Activated CD4-positive, alpha-beta memory T cell treated with anti-CD3 and anti-CD28 coated beads for 36 hours (primary cell): ENCODE data around the gene FAM53B. TPM values are rescaled to one million over a fixed set of nuclear protein-coding genes. Genes with fewer than 3 reads are reported as not detected.

Experiments
- CTCF ChIA-PET: fragments of 350-600 bp; sonication (Branson Sonifier 250); formaldehyde crosslinking; loops from one replicate; lab custom pipeline; 2021; ENCODE audit warnings: antibody characterized with exemption, inconsistent platforms; lab: Charles Lee
- POLR2A ChIA-PET: fragments of 350-600 bp; sonication (Branson Sonifier 250); formaldehyde crosslinking; loops from one replicate; lab custom pipeline; 2021; ENCODE audit warnings: antibody characterized with exemption; lab: Charles Lee
- DNase-seq: peaks from one replicate; pipeline ENCODE4 v3.0.0-alpha.2; 2020
- H3K27ac Mint-ChIP-seq: one replicate; pipeline ENCODE4 v1.8.0; 2021; ENCODE audit warnings: mixed read lengths
- H3K27me3 Mint-ChIP-seq: one replicate; pipeline ENCODE4 v1.8.0; 2021; ENCODE audit warnings: mixed read lengths
- H3K36me3 Mint-ChIP-seq: one replicate; pipeline ENCODE4 v1.8.0; 2021; ENCODE audit warnings: mixed read lengths
- H3K4me1 Mint-ChIP-seq: one replicate; pipeline ENCODE4 v1.8.0; 2021; ENCODE audit warnings: low read depth, mixed read lengths
- H3K4me3 Mint-ChIP-seq: one replicate; pipeline ENCODE4 v1.8.0; 2021; ENCODE audit warnings: mild to moderate bottlenecking, mixed read lengths
- H3K9me3 Mint-ChIP-seq: one replicate; pipeline ENCODE4 v1.8.0; 2021; ENCODE audit warnings: mixed read lengths
- intact Hi-C: fragments of 100-400 bp; cut with micrococcal nuclease; formaldehyde crosslinking; loops from one replicate; pipeline ENCODE4 v1.15.1; 2023
- total RNA-seq, 2 experiments: library from RNA; stranded (reverse); gene quantifications; one replicate each; pipeline ENCODE4 v1.2.3, GENCODE V29; 2021

Gene FAM53B
- total RNA-seq, 2 experiments from 2014 or later: 25.3 to 25.5 TPM

DNA sequence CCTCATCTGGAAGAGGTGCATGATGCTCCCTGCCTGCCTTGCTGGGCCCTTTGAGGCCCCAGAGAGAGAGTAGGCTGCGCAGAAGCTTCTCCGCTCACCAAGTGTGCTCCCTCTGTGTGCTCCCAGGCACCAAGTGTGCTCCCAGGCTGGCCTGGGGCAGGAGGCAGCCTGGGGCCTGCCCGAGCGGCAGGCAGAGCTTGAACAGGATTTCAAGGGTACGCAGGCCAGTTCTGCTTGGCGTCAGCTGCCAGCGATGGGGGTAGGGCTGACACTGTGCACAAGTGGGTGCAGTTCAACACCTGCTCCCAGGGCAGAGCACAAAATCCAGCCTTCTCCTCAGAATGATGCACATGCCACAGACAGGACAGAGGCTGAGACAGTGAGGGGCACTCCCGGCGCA is 119.7 kb downstream of the FAM53B start:
- intact Hi-C loops: no loop called here
- CTCF ChIA-PET: interaction anchor here (1.0 kb wide), 1 partner anchor 117 kb away, joined by 4 read pairs; no protein-coding TSS in a partner anchor
- H3K36me3 Mint-ChIP-seq: peaks cover 6% of the 10 kb centered on the region
- H3K9me3 Mint-ChIP-seq: no peaks in the 10 kb centered on the region
- no peak overlapping the region for H3K27ac Mint-ChIP-seq
- no peaks in the 10 kb centered on the region for H3K27me3 Mint-ChIP-seq
- peaks cover 44% of the 10 kb centered on the region for H3K4me1 Mint-ChIP-seq
- DNase-seq: no peak
- no peak overlapping the region for H3K4me3 Mint-ChIP-seq
- POLR2A ChIA-PET: no interaction called here

DNA sequence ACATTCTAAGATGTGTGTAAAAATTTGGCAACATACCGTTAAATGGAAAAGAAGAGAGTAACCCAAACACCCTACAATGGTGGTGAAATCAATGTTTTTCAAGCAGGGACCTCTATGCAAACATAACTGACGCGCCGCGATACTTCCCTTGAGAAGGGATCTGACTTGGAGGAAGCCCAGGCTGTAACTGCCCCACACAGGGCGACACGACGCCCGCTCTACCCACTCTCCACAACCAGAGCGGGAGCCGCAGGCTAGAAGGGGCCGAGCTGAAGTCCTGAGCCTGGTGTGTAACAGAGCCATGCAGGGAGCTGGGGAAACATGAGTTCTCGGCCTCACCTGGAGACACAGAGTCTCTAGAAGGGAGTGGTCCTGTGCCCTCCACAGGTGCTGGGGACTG is 120.2 kb downstream of the FAM53B start:
- Mint-ChIP-seq H3K36me3 (peaks cover 4% of the 10 kb centered on the region), H3K27me3 (no peaks in the 10 kb centered on the region), H3K27ac (no peak overlapping the region), H3K4me3 (no peak overlapping the region), H3K9me3 (no peaks in the 10 kb centered on the region), H3K4me1 (peaks cover 43% of the 10 kb centered on the region)
- intact Hi-C loops: no loop called here
- no peak for DNase-seq
- POLR2A ChIA-PET: no interaction called here
- CTCF ChIA-PET: no interaction called here

- H3K9me3 Mint-ChIP-seq: no peaks in the 10 kb centered on the region
- no peaks in the 10 kb centered on the region for H3K27me3 Mint-ChIP-seq
- intact Hi-C loops: no loop called here
- ChIA-PET CTCF (interaction anchor here (0.8 kb wide), 1 partner anchor 9 kb away, joined by 3 read pairs; no protein-coding TSS in a partner anchor), POLR2A (no interaction called here)
- no peak overlapping the region for H3K4me3 Mint-ChIP-seq
- no peak for DNase-seq
- peaks cover 5% of the 10 kb centered on the region for H3K36me3 Mint-ChIP-seq
- H3K27ac Mint-ChIP-seq: no peak overlapping the region
- peaks cover 43% of the 10 kb centered on the region for H3K4me1 Mint-ChIP-seq
These were observed 121.2 kb downstream of the FAM53B start for GRCh38 chr10:124622866-124623536.

DNA sequence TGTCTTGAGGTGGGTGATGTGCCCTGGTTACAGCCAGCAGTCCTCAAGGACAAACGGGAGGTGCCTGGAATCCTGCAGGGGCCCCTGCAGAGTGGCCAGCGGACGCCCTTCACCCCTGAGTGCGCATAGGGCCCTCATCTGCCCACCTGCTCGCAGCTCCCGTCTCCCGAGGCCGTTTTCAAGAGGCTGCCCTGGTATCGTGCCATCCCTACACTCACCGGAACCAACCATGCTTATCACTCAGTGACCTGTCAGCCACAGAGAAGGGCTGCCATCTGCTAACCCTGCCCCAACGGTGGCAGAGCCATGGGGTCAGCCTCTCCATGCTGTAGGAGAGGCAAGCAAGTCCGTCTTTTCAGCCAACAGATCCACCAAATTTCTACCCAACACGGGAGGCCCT is 122.0 kb downstream of the FAM53B start:
- no peak for DNase-seq
- intact Hi-C loops: no loop called here
- CTCF ChIA-PET: interaction anchor here (1.1 kb wide), 1 partner anchor 27 kb away, joined by 3 read pairs; no protein-coding TSS in a partner anchor
- H3K4me3 Mint-ChIP-seq: no peak overlapping the region
- no peaks in the 10 kb centered on the region for H3K9me3 Mint-ChIP-seq
- H3K36me3 Mint-ChIP-seq: peaks cover 8% of the 10 kb centered on the region
- H3K27me3 Mint-ChIP-seq: no peaks in the 10 kb centered on the region
- POLR2A ChIA-PET: no interaction called here
- H3K4me1 Mint-ChIP-seq: peaks cover 34% of the 10 kb centered on the region
- no peak overlapping the region for H3K27ac Mint-ChIP-seq

DNA sequence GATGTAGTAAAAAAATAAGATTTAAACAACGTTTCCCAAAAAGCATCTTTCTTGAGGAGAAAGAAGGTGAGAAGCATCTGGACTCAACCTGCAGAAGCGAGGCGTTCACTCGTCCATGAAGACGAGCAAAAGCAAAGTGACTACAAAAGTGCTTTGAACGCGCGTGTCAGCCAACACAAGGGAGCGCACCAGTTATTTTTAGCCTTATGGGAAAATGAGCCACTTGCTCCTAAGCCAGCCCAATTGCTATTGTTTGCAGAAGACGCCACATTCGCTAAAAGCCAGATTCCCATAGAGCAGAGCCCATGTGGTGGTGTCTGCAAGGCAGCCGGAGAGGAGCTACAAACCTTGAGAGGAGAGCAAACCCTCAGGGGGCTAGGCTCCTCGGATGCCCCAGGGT is 122.5 kb downstream of the FAM53B start:
- intact Hi-C loops: no loop called here
- Mint-ChIP-seq H3K27ac (no peak overlapping the region), H3K9me3 (no peaks in the 10 kb centered on the region), H3K36me3 (peaks cover 8% of the 10 kb centered on the region), H3K27me3 (no peaks in the 10 kb centered on the region), H3K4me1 (peaks cover 29% of the 10 kb centered on the region), H3K4me3 (no peak overlapping the region)
- DNase-seq: no peak
- ChIA-PET CTCF (interaction anchor here (1.1 to 1.9 kb wide), 2 partner anchors 27 to 120 kb away, joined by 3 to 7 read pairs; no protein-coding TSS in a partner anchor), POLR2A (no interaction called here)

GRCh38 chr10:124619802-124620490 is 124.2 kb downstream of the FAM53B start:
- peaks cover 8% of the 10 kb centered on the region for H3K36me3 Mint-ChIP-seq
- no peaks in the 10 kb centered on the region for H3K27me3 Mint-ChIP-seq
- H3K4me1 Mint-ChIP-seq: peaks cover 22% of the 10 kb centered on the region
- ChIA-PET POLR2A (interaction anchor here (1.1 kb wide), 1 partner anchor 18 kb away, joined by 3 read pairs; no protein-coding TSS in a partner anchor), CTCF (interaction anchor here (1.9 kb wide), 1 partner anchor 121 kb away, joined by 7 read pairs; no protein-coding TSS in a partner anchor)
- no peak for DNase-seq
- no peaks in the 10 kb centered on the region for H3K9me3 Mint-ChIP-seq
- H3K27ac Mint-ChIP-seq: no peak overlapping the region
- intact Hi-C loops: no loop called here
- H3K4me3 Mint-ChIP-seq: no peak overlapping the region

GRCh38 chr10:124619195-124619594 is 125.0 kb downstream of the FAM53B start:
- H3K9me3 Mint-ChIP-seq: no peaks in the 10 kb centered on the region
- H3K36me3 Mint-ChIP-seq: peaks cover 8% of the 10 kb centered on the region
- no peak for DNase-seq
- no peak overlapping the region for H3K4me3 Mint-ChIP-seq
- CTCF ChIA-PET: interaction anchor here (1.2 kb wide), 1 partner anchor 17 kb away, joined by 4 read pairs; no protein-coding TSS in a partner anchor
- H3K4me1 Mint-ChIP-seq: peaks cover 28% of the 10 kb centered on the region
- H3K27me3 Mint-ChIP-seq: no peaks in the 10 kb centered on the region
- no peak overlapping the region for H3K27ac Mint-ChIP-seq
- POLR2A ChIA-PET: no interaction called here
- intact Hi-C loops: no loop called here

GRCh38 chr10:124618470-124619073 is 125.6 kb downstream of the FAM53B start:
- H3K36me3 Mint-ChIP-seq: peaks cover 8% of the 10 kb centered on the region
- H3K4me1 Mint-ChIP-seq: peaks cover 32% of the 10 kb centered on the region
- H3K27ac Mint-ChIP-seq: no peak overlapping the region
- no peaks in the 10 kb centered on the region for H3K27me3 Mint-ChIP-seq
- intact Hi-C loops: no loop called here
- no peak overlapping the region for H3K4me3 Mint-ChIP-seq
- CTCF ChIA-PET: interaction anchor here (1.2 kb wide), 1 partner anchor 18 kb away, joined by 4 read pairs; no protein-coding TSS in a partner anchor
- DNase-seq: no peak
- POLR2A ChIA-PET: no interaction called here
- H3K9me3 Mint-ChIP-seq: no peaks in the 10 kb centered on the region

GRCh38 chr10:124616836-124617130 is 127.4 kb downstream of the FAM53B start:
- CTCF ChIA-PET: no interaction called here
- POLR2A ChIA-PET: interaction anchor here (1.1 kb wide), 1 partner anchor 106 kb away, joined by 3 read pairs; no protein-coding TSS in a partner anchor

GRCh38 chr10:124616040-124616835 is 127.9 kb downstream of the FAM53B start:
- H3K27me3 Mint-ChIP-seq: no peaks in the 10 kb centered on the region
- ChIA-PET CTCF (interaction anchor here (1.4 kb wide), 1 partner anchor 125 kb away, joined by 3 read pairs; no protein-coding TSS in a partner anchor), POLR2A (interaction anchor here (0.7 to 1.1 kb wide), 2 partner anchors 107 to 323 kb away, joined by 3 read pairs; no protein-coding TSS in a partner anchor)
- intact Hi-C loops: no loop called here
- peaks cover 46% of the 10 kb centered on the region for H3K4me1 Mint-ChIP-seq
- H3K4me3 Mint-ChIP-seq: no peak overlapping the region
- no peak for DNase-seq
- no peak overlapping the region for H3K27ac Mint-ChIP-seq
- no peaks in the 10 kb centered on the region for H3K9me3 Mint-ChIP-seq
- H3K36me3 Mint-ChIP-seq: peaks cover 6% of the 10 kb centered on the region

More at GRCh38 chr10:124616836-124617130, 127.4 kb downstream of the FAM53B start:
- intact Hi-C loops: no loop called here
- Mint-ChIP-seq H3K9me3 (no peaks in the 10 kb centered on the region), H3K27ac (no peak overlapping the region), H3K27me3 (no peaks in the 10 kb centered on the region), H3K4me3 (no peak overlapping the region), H3K4me1 (peaks cover 42% of the 10 kb centered on the region), H3K36me3 (peaks cover 6% of the 10 kb centered on the region)
- no peak for DNase-seq

DNA sequence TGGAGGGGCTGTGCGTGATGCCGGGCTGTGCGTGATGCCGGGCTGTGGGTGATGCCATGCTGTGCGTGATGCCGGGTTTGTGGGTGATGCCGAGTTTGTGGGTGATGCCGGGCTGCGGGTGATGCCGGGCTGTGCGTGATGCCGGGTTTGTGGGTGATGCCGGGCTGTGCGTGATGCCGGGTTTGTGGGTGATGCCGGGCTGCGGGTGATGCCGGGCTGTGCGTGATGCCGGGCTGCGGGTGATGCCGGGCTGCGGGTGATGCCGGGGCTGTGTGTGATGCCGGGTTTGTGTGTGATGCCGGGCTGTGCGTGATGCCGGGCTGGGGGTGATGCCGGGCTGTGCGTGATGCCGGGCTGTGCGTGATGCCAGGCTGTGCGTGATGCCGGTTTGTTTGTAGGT is 128.9 kb downstream of the FAM53B start:
- ChIA-PET POLR2A (interaction anchor here (0.7 kb wide), 1 partner anchor 324 kb away, joined by 3 read pairs; no protein-coding TSS in a partner anchor), CTCF (interaction anchor here (1.0 to 1.4 kb wide), 2 partner anchors 103 to 126 kb away, joined by 3 read pairs; no protein-coding TSS in a partner anchor)
- Mint-ChIP-seq H3K4me3 (no peak overlapping the region), H3K4me1 (peaks cover 49% of the 10 kb centered on the region), H3K9me3 (no peaks in the 10 kb centered on the region), H3K27me3 (no peaks in the 10 kb centered on the region), H3K27ac (no peak overlapping the region), H3K36me3 (peaks cover 6% of the 10 kb centered on the region)
- intact Hi-C loops: loop anchor here (2.0 kb wide), 1 partner anchor 74 kb away; no protein-coding TSS in a partner anchor
- DNase-seq: no peak
